HG03469 (cell line): Measurements from ENCODE around the gene PGS1.
"Not testable (repeated sequence)": the region's sequence is repeated elsewhere in the genome, so short reads cannot be mapped to it uniquely, and the experiment has no call there.

ENCODE experiments used
- ATAC-seq: cut with Tn5 transposase; IDR thresholded peaks from one replicate; pipeline ENCODE4 v1.9.1; 2021; ENCODE audit warnings: mild to moderate bottlenecking, moderate library complexity, moderate number of reproducible peaks; ENCODE audit not compliant: unreplicated experiment

The PGS1 gene

GRCh38 chr17:78438694-78439325 lies 60.4 kb downstream of the PGS1 start:
- ATAC-seq: no peak

GRCh38 chr17:78441271-78441971 lies 63.0 kb downstream of the PGS1 start:
- ATAC-seq: no peak

DNA sequence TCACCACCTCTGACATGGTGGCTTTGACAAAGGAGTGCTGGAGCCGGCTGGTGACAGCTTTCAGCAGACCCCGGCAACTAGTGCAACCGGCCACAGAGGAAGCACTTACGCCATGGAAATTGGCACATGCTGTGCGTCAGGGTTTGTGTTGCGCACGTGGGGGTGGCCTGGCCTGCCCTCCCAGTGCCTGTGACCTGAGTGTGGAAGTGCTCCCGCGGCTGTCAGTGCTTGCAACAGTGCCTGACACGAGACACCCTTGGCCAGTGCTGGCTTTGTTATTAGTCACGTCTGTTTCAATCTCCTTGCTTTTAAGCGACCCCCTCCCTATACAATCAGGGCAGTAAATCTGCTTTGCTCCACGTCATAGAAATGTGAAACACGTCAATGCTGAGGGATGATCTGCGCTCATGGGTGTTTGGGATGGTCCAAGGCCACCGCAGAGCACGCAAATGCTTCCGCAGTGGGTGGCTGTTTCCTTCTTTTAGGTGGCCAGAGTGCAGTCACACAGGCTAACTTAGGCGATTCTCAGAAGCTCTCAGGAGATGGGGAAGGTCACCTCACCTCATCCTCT lies 64.3 kb downstream of the PGS1 start:
- no peak for ATAC-seq

DNA sequence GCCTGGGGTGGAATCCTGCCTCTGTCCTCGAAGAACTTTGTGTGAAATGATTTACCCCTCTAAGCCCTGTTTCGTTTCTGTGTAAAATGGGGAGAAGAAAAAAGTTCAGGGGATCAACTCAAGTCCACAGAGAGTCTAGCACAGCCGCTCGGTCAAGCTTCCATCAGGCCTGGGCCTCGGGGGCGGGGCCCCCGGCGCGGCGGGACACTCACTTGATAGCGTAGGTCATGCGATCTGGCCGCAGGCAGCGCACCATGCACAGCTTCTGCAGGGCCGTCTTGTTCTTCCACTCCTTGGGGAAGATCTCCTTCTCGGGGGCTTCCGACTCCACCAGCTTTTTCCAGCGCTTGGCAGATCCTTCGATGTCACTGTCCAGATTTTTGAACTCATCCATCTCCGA lies 65.9 kb downstream of the PGS1 start:
- ATAC-seq: no peak

GRCh38 chr17:78446833-78447232 lies 68.4 kb downstream of the PGS1 start:
- ATAC-seq: no peak

DNA sequence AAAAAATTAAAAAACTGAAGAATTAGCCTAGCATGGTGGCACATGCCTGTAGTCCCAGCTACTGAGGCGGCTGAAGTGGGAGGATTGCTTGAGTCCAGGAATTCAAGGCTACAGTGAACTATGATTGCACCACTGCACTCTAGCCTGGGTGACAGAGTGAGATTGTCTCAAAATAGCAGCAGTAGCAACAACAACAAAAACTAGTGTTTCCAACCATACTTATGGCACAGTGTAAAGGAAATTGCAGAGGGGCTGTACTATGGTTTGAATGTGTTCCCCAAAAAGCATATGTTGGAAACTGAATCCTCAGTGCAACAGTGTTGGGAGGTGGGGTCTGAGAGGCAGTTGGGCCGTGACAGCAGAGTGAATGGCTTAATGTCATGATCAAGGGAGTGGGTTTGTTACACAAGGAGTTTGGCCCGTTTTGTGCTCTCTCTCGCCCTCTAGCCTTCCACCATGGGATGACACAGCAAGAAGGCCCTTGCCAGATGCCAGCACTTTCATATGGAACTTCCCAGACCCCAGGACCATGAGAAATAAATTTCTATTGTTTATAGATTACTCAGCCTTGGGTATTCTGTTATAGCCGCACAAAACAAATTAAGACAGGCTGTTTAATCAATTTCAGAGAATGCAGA lies 70.0 kb downstream of the PGS1 start:
- no peak for ATAC-seq

GRCh38 chr17:78449983-78450595 lies 71.6 kb downstream of the PGS1 start:
- no peak for ATAC-seq

- no peak for ATAC-seq
These were observed 72.4 kb downstream of the PGS1 start for GRCh38 chr17:78450696-78451345.

- no peak for ATAC-seq
These were observed 73.3 kb downstream of the PGS1 start for GRCh38 chr17:78451753-78452152.

DNA sequence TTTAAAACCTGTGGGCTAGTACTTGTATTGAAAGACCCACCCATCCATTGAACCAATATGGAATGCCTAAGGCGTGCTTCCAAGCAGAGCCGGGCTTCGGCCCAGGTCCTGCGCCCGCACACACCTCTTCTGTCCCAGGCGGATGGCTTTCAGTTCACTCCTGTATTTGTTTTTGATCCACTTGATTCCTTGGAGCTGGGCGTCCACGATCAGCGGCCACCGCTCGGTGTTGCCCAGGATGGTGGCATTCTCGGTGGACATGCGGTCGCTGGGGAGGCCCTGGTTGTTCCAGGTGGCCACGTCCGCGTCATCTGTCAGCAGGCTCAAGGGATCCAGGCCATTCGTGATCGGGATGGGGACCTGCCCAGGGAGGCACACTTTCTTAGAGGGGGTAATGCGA lies 75.9 kb downstream of the PGS1 start:
- ATAC-seq: no peak

DNA sequence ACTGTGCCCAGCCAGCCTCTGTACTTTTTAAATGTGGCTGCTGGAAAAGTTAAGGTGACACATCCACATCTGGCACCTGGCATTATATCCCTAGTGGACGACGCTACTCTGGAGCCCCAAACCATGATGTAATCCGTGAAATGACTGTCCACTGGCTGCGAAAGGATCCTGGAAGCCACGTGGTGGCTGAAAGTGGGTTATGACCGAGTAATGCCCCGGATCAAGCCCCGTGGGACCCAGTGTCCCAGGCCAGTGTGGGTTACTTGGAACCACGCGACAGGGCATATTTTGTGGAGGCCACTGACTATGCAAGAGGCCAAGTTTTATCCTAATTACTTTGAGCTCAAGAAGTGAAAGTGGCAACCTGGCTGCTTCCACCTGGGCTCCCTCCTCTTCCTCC lies 79.6 kb downstream of the PGS1 start:
- no peak for ATAC-seq

- no peak for ATAC-seq
These were observed 80.4 kb downstream of the PGS1 start for GRCh38 chr17:78458736-78459335.

DNA sequence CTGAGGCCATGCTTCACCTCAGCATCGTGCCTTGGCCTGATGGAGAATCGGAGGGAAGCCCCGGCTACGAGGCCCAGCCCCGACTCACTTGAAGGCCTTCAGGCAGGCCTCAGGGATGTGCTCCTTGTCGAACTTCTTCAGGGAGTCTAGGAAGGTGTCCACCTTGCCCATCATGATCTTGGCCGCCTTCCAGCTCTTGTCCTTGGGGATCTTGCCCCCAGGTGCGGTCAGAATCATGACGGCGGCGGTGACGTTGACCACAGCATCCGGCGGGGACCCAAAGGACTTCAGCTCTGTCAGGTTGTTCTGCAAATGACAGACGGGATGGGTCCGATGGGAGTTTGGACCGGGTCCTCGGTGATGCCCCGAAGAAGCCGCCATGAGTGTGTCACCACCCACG lies 81.2 kb downstream of the PGS1 start:
- no peak for ATAC-seq

GRCh38 chr17:78460176-78460675 lies 81.8 kb downstream of the PGS1 start:
- no peak for ATAC-seq

DNA sequence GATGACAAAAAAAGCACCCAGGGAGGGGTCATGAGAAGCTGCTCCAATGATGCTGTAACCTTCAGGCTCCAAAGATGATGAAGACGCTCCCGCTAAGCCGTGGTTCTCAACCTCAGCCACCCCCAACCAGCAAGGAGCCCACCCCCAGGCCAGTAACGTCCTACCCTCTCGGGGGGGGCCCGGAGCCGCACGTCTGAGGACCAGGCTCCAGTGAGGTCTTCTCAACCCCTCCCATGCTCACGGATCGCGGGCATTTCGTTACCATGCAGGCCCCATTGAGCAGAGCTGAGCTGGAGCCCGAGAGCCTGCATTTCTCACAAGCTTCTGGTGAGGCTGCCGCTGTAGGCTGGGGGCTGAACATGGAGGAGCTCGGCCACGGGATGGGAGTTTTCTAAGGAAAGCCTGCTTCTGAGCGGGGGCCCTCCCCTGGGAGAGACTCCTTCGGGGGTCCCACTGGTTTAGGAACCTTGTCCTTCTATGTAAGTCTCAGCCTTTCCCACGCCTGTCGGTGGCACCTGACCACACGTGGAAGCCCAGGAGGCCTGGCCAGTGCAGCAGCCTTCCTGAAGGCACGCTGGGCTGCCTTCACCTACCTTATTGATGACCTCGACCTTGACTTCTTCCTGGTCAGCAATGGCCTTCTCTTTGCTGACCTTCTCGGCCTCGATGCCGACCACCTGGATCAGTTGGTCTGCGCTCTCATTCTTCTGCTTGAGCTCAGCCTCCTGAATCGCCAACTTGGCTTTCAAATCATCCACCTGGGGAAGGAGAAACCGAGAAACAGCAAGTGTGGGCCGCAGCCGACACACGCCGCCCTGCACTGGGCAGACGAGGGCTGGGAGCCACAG lies 82.7 kb downstream of the PGS1 start:
- no peak for ATAC-seq

DNA sequence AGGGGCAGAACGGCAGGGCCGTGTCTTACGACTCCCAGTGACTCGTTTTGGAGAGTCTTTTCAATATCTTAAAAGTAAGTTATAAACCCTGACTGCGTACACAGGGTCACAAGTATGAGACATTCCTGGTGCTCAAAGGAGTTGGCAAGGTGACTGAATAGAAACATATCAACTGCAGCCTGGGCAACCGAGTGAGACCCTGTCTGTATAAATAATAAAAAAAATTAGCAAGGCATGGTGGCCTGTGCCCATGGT lies 83.3 kb downstream of the PGS1 start:
- no peak for ATAC-seq

GRCh38 chr17:78462148-78462547 lies 83.7 kb downstream of the PGS1 start:
- ATAC-seq: no peak

DNA sequence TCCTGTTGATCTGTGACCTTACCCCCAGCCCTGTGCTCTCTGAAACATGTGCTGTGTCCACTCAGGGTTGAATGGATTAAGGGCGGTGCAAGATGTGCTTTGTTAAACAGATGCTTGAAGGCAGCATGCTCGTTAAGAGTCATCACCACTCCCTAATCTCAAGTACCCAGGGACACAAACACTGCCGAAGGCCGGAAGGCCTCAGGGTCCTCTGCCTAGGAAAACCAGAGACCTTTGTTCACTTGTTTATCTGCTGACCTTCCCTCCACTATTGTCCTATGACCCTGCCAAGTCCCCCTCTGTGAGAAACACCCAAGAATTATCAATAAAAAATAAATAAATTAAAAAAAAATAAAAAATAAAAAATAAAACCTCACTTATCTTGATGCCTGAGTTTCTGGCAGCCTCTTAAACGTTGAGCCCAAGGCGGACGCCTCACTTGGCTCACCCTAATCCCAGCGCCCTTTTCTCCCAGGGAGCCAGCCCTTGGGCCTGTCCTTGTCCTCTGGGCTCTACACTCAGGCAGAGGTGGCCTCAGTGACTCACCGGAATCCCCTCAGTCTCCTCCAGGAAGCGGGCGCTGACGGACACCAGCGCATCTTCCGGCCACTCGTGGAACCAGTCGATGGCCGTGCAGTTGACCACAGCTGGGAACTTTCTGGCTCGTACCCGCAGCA lies 87.8 kb downstream of the PGS1 start:
- ATAC-seq: not testable (repeated sequence)
